HG02588 (cell line): Measurements from ENCODE around the gene TCEAL9.
A peak's percentile ranks its signal among the peaks of the same experiment; 100 is the strongest.
"Not testable (repeated sequence)": the region's sequence is repeated elsewhere in the genome, so short reads cannot be mapped to it uniquely, and the experiment has no call there.

Source experiments
- ATAC-seq: cut with Tn5 transposase; IDR thresholded peaks from one replicate; pipeline ENCODE4 v1.9.1; 2021; ENCODE audit warnings: mild to moderate bottlenecking, moderate library complexity; ENCODE audit not compliant: unreplicated experiment

TCEAL9 gene

DNA sequence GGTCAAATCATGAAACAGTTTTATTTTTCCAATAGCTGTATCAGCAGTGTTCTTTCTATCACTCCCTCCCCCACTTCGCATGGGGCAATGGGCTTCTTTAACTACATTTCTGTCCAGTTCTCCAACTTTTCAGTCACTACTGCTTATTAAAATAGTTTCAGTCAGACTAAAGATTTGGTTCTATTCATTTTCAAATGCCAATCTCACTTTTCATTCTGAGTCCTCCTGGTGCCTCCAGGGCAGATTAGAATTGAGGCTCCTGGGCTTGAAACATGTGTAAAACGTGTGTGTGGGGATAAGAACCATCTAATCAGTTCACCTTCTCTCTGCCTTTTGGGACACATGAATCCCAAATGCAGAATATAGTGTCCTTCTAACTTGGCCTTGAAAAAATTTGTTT lies 16.6 kb downstream of the TCEAL9 start:
- no peak for ATAC-seq

DNA sequence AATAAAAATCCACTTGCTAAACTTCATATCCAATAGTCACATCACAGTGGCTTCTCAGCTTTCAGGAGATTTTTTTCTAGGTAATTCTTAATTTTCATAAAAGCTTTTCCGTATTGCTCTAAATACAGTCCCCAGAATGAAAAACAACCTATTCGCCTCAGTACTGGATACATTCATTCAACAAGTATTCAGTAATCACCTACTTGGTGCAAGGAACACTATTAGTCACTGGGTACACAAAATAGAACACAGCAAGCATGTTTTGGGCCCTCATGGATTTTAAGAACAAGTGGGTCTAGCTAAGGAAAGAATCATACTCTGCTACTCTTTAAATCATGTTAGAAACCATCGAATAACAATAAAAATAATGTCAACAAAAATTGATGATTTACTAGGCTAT lies 17.3 kb downstream of the TCEAL9 start:
- ATAC-seq, result no peak

DNA sequence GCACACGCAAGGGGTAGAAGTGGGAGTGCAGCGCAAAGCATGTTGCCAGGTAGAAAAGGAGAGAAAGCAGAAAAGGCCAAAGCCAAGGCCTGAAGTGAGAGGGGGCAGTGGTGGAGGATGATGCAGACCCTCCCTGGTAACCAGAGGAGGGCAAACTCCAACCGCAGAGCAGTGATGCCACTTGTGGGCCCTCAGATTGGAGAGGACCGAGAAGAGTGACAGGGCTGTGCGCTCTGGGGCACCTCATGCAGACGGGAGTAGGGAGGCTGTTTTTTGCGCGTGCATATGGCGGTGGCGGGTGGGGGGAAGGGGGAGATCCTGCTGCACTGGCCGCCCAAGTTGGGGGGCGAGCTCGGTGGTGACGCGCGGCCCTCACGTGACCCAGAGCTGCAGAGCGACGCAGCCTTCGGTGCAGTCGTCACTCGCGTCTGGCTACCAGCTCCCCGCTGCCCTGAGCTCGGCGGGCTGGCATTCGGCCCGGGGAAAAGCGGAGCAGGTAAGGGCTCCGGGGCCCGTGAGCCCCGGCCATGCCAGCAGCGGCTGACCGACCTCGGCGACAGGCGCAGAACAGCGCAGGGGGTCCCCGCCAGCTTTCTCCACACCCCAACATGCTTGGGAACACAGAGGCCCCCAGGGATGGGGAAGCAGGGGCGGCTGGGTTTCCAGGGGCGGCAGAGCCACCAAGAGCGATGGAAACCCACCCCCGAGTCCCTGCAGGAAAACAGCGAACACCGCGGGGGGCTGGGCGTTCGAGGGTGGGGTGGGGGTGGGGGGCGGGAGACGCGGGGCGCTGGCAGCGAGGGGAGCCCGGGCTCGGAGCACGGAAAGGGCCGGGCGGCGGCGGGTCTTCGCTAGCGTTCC lies 20.0 kb downstream of the TCEAL9 start, which contains the start of gene BEX3:
Gene BEX3 (plus strand): TSS at position 421 of the 861 bp plus-strand sequence. CDS start 984 bp downstream, outside the sequence.
- no peak for ATAC-seq

DNA sequence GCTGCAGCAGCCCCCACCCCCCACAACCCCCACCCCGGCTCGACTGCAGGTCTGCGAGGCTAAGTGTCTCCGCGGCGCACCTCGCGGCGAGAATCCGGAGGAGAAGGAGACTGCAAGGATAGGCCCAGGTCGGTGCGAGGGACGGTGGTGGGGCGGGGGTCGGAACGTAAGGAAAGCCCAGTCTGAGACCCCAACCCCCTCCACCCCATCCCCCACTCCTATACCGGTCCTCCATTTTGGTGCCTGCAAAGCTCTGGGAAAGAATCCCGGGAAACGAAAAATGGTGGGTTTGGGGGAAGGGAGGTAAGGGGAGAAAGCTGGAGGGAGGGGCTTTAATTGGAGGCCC lies 20.6 kb downstream of the TCEAL9 start:
- ATAC-seq, result no peak

DNA sequence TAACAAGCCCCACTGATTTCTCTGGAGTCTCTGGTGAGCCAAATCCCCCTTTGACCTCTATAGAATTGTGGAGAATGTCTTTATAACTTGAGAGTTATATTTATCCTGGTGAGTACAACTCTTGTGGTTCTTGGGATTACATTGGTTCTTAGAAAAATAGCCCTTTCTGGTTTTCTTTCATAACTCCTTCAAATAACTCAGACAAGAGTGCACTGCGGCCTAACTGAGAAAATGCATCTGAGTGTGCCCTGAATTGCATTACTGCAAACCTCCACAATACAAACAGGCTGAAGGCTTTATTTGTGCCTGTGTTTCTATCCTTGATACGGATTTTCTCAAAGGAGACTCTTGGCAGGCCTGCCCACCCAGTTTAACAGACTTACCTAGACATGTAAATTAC lies 22.7 kb downstream of the TCEAL9 start:
- no peak for ATAC-seq

DNA sequence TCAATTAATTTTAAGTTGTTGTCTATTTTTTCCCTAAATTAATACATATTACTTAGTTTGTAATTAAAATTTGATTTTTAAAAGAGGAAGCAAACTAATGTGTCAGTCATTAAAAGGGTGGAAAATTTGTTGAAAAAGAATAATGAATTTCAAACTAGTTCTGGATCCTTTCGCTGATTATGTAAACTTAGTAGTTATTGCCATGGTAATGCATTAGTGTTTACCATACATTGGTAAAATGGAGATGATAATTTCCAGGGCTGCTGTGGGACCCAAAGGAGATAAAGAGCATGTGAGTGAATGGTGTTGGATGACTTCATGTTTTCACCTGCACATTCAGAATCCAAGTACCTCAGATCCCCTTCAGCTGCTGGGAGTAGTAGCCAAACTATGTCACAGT lies 26.6 kb downstream of the TCEAL9 start:
- ATAC-seq, result no peak

DNA sequence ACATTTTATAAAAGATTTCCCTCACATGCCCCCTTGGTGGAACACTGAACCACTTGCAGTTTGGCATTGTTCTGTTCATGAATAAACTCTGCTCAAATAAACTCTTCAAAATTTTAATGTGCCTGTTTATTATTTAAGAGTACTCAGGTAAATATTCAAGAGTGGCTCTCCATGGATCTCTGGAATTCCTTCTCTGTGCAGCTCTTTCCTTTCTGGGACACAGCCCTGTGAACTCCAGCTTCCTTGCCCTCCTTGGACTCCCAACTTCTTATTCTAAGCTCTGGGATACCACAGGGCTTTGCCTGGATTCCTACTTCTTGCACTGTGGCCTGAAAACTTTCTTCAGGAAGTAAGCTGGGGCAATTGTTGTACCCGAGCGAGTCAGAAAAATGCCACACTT lies 28.4 kb downstream of the TCEAL9 start:
- ATAC-seq, result no peak

DNA sequence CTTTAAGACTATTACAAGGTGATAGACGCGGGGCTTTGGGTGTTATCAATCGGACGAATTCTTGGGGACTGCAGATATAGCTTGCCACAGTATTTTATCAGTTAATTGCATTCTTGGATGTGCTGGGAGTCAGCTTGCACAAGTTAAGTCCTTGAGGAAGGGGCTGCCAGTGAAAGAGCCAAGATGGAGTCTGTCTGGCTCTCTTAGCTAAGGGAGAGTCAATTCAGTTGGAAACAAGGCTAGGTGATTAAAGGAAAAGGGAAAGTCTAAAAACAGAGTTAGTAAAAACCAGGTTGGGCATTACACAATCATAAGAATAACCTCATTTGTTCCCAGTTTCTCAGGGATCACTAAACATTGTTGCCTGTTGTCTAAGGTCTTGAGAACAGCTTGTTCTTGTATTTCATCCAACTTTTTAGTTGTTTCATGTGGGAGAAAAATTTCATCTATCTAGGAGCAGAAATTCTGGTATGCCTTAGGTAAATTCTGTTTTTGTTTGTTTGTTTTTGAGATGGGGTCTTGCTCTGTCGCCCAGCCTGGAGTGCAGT lies 29.1 kb downstream of the TCEAL9 start:
- not testable (repeated sequence) for ATAC-seq

DNA sequence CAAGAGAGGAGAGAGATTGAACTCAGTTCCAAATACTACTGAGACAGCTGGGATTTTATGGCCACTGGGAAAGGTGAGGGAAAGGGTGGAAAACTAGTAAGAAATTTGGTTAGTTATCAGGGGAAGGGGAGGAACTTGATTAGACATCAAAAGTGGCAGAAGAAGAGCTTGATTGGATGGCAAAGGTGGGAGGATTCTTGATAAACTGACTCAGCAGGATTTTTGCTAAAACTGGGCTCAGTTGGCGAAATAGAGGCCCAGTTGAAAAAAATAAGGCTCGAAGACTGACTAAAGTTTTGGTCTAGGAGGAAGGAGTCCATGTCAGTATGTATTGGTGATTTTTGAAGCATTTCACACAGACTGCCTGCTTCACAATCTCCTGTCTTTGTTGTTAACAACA lies 30.0 kb downstream of the TCEAL9 start:
- ATAC-seq, result no peak

DNA sequence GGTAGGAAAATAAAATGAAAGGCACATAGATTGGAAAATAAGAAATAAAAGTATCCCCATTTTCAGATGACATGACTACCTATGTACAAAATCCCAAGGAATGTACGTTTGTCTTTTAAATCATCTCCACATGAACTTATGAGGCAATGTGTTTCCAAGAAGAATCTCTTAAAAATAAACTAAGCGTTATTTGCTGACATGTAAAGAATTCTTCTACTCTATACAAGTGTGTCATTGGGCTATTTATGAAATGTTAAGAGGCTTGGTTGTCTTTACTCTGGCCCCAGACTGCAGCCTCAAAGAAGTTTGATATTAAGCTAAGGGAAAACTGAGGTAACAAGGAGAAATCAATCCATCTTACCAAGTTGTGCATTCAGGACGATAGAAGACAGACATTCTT lies 37.2 kb downstream of the TCEAL9 start:
- ATAC-seq, result no peak

DNA sequence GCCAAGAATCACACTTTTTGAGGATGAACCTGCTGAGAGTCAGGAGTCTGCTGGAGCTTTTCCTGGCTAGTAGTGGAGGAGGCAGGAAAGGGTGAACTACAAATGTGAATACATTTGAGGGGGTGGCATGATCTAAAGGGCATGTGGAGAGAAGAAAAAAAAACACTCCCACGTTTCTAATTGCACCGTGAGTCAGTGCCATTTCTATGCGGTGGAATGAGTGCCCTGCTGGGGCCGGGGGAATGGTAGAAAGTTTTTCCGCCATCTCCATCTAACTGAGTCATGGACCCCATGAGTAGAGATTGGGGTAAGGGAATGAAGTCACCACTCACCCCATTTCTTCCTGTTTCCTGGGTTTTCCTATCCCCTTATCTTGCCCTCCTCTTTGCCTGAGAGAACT lies 39.9 kb downstream of the TCEAL9 start:
- no peak for ATAC-seq

DNA sequence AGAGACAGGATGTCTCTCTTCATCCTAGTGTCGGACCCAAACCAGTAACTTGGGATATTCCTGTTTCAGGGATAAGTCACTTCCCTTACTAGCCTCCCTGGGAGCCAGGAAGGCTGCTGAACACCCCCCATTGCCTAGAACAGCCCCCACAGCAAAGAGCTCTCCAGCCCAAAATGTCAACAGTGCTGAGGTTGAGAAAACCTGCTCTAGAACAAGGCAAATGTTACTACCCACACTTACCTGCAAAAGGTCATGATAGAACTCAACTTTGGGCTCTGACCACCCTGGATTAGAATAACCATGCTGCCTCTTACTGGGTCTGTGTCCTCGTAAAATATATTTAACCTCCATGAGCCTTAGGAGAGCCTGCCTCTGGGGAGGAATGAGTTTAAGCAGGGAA lies 40.4 kb downstream of the TCEAL9 start:
- no peak for ATAC-seq

DNA sequence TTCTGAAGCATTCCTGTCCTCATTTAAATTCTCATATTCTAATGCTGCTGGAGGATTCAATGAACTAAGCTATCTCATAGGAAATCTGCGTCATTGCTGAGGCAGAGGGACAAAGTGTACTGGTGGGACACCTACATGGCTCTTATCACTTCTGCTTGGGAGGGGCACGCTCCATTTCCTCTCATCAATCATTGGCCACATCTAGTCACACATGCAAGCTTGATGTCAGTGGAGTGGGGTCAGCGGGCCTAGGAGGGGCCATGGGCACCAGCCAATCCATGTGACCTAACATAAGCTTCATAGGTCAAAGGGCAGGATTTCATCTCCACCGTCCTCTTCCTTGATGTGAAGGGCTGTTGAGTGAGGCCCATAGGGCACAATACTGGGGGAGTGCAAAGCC lies 41.4 kb downstream of the TCEAL9 start:
- ATAC-seq, result no peak

DNA sequence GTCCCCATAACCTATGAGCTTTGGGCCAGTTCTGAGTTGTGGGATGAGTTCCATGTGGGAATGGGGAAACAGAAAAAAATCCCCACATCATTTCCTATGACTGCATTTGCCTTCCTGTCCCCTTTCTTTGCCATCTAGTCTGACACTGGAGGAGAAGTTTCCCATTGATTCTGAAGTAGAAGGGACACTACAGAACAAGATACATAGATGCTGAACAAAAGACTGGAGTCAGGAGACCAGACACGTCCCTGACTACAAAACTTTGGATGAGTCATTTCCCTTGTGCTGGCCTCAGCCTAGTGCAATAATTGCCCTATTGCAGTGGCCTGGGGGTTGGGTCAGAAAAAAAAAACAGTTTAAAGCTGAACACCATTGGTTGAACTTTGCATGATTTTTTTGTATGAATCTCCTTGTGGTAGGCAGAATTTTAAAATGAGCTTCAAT lies 42.1 kb downstream of the TCEAL9 start:
- no peak for ATAC-seq

DNA sequence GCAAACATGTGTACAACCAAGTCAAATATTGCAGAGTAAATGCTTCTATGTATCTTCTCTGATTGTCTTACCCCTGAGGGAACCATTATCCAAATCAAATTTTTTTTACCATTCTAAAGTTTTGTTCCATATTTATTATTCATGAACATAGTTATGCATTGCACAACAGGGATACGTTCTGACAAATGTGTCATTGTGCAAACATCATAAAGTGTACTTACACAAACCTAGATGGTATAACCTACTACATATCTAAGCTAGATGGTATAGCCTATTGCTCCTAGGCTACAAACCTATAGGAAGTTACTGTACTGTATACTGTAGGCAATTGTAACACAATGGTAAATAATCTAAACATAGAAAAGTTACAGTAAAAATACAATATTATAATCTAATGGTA lies 43.4 kb downstream of the TCEAL9 start:
- no peak for ATAC-seq

DNA sequence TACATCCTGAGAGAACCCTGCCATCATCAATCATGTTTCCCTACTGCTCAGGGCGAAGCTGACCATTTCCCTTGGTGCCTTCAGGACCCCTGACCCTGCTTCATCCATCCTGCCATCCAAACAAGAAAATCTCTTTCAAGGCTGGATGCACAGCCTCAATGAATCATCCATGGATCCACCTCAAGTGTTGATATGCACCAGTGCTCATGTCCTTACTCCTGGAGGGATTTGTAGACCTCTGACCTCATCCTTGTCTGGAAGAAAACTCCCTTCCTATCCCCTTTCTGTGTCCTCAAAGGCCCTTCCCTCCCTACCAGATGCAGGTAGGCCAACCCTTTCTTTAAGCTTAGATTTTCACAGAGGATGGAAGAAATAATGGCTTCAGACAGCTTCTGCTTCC lies 44.6 kb downstream of the TCEAL9 start:
- ATAC-seq, result no peak

DNA sequence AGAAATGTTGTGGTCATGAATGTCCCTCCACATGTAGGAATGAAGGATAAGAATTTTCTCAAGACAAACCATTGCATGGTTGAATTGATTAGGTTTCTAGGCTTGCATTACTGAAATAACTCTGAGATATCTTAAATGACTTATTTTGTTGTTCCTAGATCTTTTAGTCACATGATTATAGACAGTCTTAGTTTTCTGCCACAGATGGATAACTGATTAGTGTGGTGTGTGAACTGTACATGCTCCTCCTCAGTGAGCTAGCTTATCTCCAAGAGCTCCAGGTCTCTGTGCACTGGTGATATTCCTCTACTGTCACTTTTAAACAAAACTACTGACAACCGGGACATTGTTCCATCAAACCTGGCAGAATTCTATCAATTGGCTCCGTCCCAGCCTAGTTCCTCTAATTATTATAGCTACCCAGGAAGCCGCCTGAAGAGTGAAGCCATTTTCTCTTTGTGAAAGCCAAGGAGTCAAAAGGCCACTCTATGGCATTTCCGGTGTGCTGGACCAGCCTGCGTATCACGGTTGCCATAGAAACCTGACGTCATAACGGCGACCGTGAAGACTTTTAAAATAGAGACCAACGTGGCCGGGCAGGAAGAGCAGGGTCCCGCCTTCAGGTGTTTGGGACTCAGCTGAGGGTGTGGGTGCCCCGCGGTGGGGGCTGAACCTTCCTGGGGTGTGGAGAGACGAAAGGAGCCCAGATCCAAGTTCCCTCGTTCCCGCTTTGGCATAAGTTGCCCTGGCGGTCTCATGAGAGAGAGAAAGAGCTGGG lies 48.1 kb downstream of the TCEAL9 start:
- peak; percentile 97 for ATAC-seq

DNA sequence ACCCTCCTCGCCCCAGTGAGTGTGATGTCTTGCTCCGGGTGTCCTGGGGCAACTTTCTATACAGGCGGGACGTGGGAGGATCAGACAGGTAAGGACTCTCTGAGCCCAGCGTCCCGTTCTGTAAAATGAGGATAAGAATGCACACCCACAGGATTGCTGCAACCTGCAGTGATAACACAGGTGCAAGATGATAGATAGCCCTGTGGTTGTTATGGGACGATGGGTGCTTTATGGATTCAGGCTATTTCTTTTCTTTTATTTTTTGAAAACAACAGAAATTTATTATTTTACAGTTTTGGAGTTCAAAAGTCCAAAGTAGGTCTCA lies 48.7 kb downstream of the TCEAL9 start:
- ATAC-seq, result peak; percentile 31

DNA sequence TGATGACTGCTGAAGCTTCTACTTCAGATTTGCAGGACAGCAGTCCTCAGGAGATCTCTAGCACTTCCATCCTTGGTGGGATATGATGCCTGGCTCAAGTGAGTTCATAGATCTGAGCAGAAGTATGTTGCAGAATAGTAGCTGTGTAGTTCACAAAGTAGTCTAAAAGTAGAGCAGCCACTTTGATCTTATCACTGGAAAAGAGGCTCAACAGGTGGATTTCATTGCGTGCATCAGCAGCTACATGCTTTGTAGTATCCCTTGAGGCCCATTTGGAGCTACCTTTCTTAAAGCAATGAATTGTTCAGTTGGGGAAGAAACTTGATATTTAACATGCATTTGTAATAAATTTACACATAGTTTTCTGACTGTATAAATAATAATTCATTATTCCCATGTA lies 50.0 kb downstream of the TCEAL9 start:
- no peak for ATAC-seq

DNA sequence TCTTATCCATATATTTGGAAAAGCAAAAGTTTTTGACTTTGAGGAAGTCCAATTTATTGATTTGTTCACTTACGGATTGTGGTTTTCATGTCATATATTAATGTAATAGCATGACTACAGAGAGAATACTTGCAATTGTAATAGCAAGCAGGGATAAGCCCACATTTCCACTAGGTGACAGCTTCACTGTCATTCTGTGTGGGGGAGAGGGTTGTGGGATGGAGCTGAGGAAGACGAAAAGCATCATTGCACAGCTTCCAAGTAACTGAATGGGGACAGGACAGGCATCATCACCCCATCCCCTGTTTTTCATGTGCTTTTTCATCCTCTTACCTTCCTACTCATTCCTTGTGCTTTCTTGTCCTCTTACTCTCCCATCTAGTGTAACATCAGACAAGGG lies 51.5 kb downstream of the TCEAL9 start:
- ATAC-seq, result no peak
